Kidney epithelial cell (primary cell): ENCODE data around the gene CFAP54. TPM values are rescaled to one million over a fixed set of nuclear protein-coding genes. Genes with fewer than 3 reads are reported as not detected.
"Not testable (repeated sequence)": the region's sequence is repeated elsewhere in the genome, so short reads cannot be mapped to it uniquely, and the experiment has no call there.

Source experiments
- DNase-seq: peaks from one replicate; pipeline ENCODE4 v3.0.0-alpha.2; 2010; ENCODE audit warnings: low read depth
- H3K27me3 ChIP-seq: 2 replicates; pipeline ENCODE4 v1.6.0; 2011; ENCODE audit warnings: low read length; ENCODE audit not compliant: control insufficient read depth, insufficient read depth
- H3K36me3 ChIP-seq: 2 replicates; pipeline ENCODE4 v1.5.1; 2011; ENCODE audit warnings: low read length; ENCODE audit not compliant: control insufficient read depth, insufficient read depth
- H3K4me3 ChIP-seq: 2 replicates; pipeline ENCODE4 v1.5.1; 2011; ENCODE audit warnings: low read depth, mild to moderate bottlenecking, control low read depth, low read length
- CTCF ChIP-seq: IDR thresholded peaks from 2 replicates; pipeline ENCODE4 v1.5.1; 2011; ENCODE audit warnings: mild to moderate bottlenecking, moderate library complexity, low read length, control low read depth, inconsistent platforms; ENCODE audit not compliant: insufficient read depth, poor library complexity, severe bottlenecking
- total RNA-seq: library from RNA; depleted of rRNA; stranded (reverse); fragments of >200 nt; gene quantifications from 2 replicates; pipeline ENCODE4 v1.2.3, GENCODE V29; 2015

The CFAP54 gene
- total RNA-seq, 1 donor from 2014 or later, result 0.79 TPM

GRCh38 chr12:96701856-96702255 lies 212.5 kb downstream of the CFAP54 start:
- DNase-seq, result no peak
- H3K4me3 ChIP-seq, result no peak overlapping the region
- H3K36me3 ChIP-seq, result no peaks in the 10 kb centered on the region
- TF ChIP-seq CTCF, result no peak
- no peaks in the 10 kb centered on the region for H3K27me3 ChIP-seq

- no peaks in the 10 kb centered on the region for H3K36me3 ChIP-seq
- TF ChIP-seq CTCF, result no peak
- no peak overlapping the region for H3K4me3 ChIP-seq
- H3K27me3 ChIP-seq, result no peaks in the 10 kb centered on the region
- DNase-seq, result no peak
These were observed 220.9 kb downstream of the CFAP54 start for GRCh38 chr12:96710127-96710745.

- no peak for TF ChIP-seq CTCF
- peak; percentile 29 for DNase-seq
- Histone ChIP-seq H3K4me3 (no peak overlapping the region), H3K36me3 (no peaks in the 10 kb centered on the region), H3K27me3 (no peaks in the 10 kb centered on the region)
These were observed 222.0 kb downstream of the CFAP54 start for GRCh38 chr12:96711364-96711763.

- Histone ChIP-seq H3K27me3 (no peaks in the 10 kb centered on the region), H3K36me3 (no peaks in the 10 kb centered on the region), H3K4me3 (no peak overlapping the region)
- DNase-seq, result no peak
- TF ChIP-seq CTCF, result no peak
These were observed 224.8 kb downstream of the CFAP54 start for GRCh38 chr12:96714199-96714598.

GRCh38 chr12:96719660-96720362 lies 230.4 kb downstream of the CFAP54 start:
- no peak for TF ChIP-seq CTCF
- no peak for DNase-seq
- Histone ChIP-seq H3K36me3 (no peaks in the 10 kb centered on the region), H3K27me3 (no peaks in the 10 kb centered on the region), H3K4me3 (no peak overlapping the region)

GRCh38 chr12:96720363-96720705 lies 231.0 kb downstream of the CFAP54 start:
- no peak for DNase-seq
- H3K36me3 ChIP-seq, result no peaks in the 10 kb centered on the region

GRCh38 chr12:96729466-96729865 lies 240.1 kb downstream of the CFAP54 start:
- H3K36me3 ChIP-seq, H3K27me3 ChIP-seq, DNase-seq, H3K4me3 ChIP-seq: not testable (repeated sequence)

More at GRCh38 chr12:96720363-96720705, 231.0 kb downstream of the CFAP54 start:
- Histone ChIP-seq H3K4me3 (no peak overlapping the region), H3K27me3 (no peaks in the 10 kb centered on the region)
- TF ChIP-seq CTCF, result no peak
